ENCODE measurements around the gene TYMP. TPM values are rescaled to one million over a fixed set of nuclear protein-coding genes. Genes with fewer than 3 reads are reported as not detected.
A peak's percentile ranks its signal among the peaks of the same experiment; 100 is the strongest.
"Not testable (repeated sequence)": the region's sequence is repeated elsewhere in the genome, so short reads cannot be mapped to it uniquely, and the experiment has no call there.

Gene TYMP
- total RNA-seq, 4 donors from 2014 or later = 27.4 to 79.2 (median 35.9) TPM

- intact Hi-C loops (cut with DNase I) = no loop called here
- TF ChIP-seq POLR2AphosphoS5 (IDR thresholded peaks at IDR 0.05) = no peak
- no peak for TF ChIP-seq CTCF (IDR thresholded peaks at IDR 0.05)
- no peak for TF ChIP-seq EP300 (IDR thresholded peaks at IDR 0.05)
- Histone ChIP-seq H3K4me3 (no peak overlapping the region), H3K27ac (replicated peaks in 1 of 4) (peak overlapping the region in 1 of 4 donors; percentile 8), H3K27me3 (peaks cover 6 to 92% (median 39%) of the 10 kb centered on the region in 4 donors), H3K36me3 (no peaks in the 10 kb centered on the region), H3K4me1 (peaks cover 35 to 46% (median 41%) of the 10 kb centered on the region in 4 donors), H3K9me3 (no peaks in the 10 kb centered on the region)
- DNase-seq (ENCODE audit: extremely low spot score) = no peak
- WGBS = 80% methylated on average over 8 of the region's 8 CpGs
Observed at GRCh38 chr22:50535113-50535512, 5.3 kb upstream of the TYMP start.

GRCh38 chr22:50533856-50534711 is 4.3 kb upstream of the TYMP start:
- peaks cover 31 to 48% (median 45%) of the 10 kb centered on the region in 4 donors for H3K4me1 ChIP-seq
- H3K9me3 ChIP-seq; intact Hi-C loops (cut with DNase I); H3K4me3 ChIP-seq; DNase-seq (ENCODE audit: extremely low spot score); H3K36me3 ChIP-seq: not testable (repeated sequence)
- 56% methylated on average over 21 of the region's 21 CpGs for WGBS
- TF ChIP-seq POLR2AphosphoS5 (IDR thresholded peaks at IDR 0.05) = peak in 1 of 2 donors; percentile 28
- peak overlapping the region in 3 of 4 donors; percentile 20 to 36 (median 30) for H3K27ac ChIP-seq (replicated peaks in 1 of 4)
- peaks cover 10 to 100% (median 40%) of the 10 kb centered on the region in 4 donors for H3K27me3 ChIP-seq

GRCh38 chr22:50532824-50533796 is 3.3 kb upstream of the TYMP start:
- peak overlapping the region in 1 of 4 donors; percentile 62 for H3K4me3 ChIP-seq
- no peak for DNase-seq (ENCODE audit: extremely low spot score)
- WGBS = 80% methylated on average over 19 of the region's 19 CpGs
- peak overlapping the region; percentile 79 to 93 (median 88) for H3K27ac ChIP-seq (replicated peaks in 1 of 4)
- intact Hi-C loops (cut with DNase I) = no loop called here
- peaks cover 10 to 91% (median 40%) of the 10 kb centered on the region in 4 donors for H3K27me3 ChIP-seq
- H3K9me3 ChIP-seq = no peaks in the 10 kb centered on the region
- TF ChIP-seq EP300 (IDR thresholded peaks at IDR 0.05) = no peak
- TF ChIP-seq POLR2A (IDR thresholded peaks at IDR 0.05; ENCODE audit: low read depth) = no peak
- no peak for TF ChIP-seq POLR2AphosphoS5 (IDR thresholded peaks at IDR 0.05)
- TF ChIP-seq CTCF (IDR thresholded peaks at IDR 0.05) = no peak
- H3K36me3 ChIP-seq = no peaks in the 10 kb centered on the region
- peaks cover 24 to 45% (median 44%) of the 10 kb centered on the region in 4 donors for H3K4me1 ChIP-seq

- 4% methylated on average over 25 of the region's 56 CpGs for WGBS
- no peak for DNase-seq (ENCODE audit: extremely low spot score)
- Histone ChIP-seq H3K36me3 (no peaks in the 10 kb centered on the region), H3K4me3 (peak overlapping the region; percentile 62 to 72 (median 63)), H3K27me3 (peaks cover 10 to 81% (median 39%) of the 10 kb centered on the region in 4 donors), H3K9me3 (no peaks in the 10 kb centered on the region), H3K27ac (replicated peaks in 1 of 4) (peak overlapping the region; percentile 79 to 93 (median 88)), H3K4me1 (peaks cover 27 to 53% (median 48%) of the 10 kb centered on the region in 4 donors)
- intact Hi-C loops (cut with DNase I) = no loop called here
- peak; percentile 27 for TF ChIP-seq POLR2A (IDR thresholded peaks at IDR 0.05; ENCODE audit: low read depth)
- no peak for TF ChIP-seq EP300 (IDR thresholded peaks at IDR 0.05)
- no peak for TF ChIP-seq CTCF (IDR thresholded peaks at IDR 0.05)
- peak; percentile 52 to 58 for TF ChIP-seq POLR2AphosphoS5 (IDR thresholded peaks at IDR 0.05)
Observed at GRCh38 chr22:50531962-50532674, 2.3 kb upstream of the TYMP start.
